GM18907 (cell line): Measurements from ENCODE around the gene LRIT3.

Experiments
- ATAC-seq: cut with Tn5 transposase; IDR thresholded peaks from one replicate; pipeline ENCODE4 v1.9.1; 2021; ENCODE audit warnings: mild to moderate bottlenecking, moderate library complexity; ENCODE audit not compliant: unreplicated experiment

LRIT3 gene

GRCh38 chr4:109847896-109848442 is at the start of gene LRIT3:
Gene LRIT3, plus strand, starts transcription at chr4:109848107. Its CDS starts 95 bp downstream, at chr4:109848202.
- no peak for ATAC-seq

- ATAC-seq = peak; percentile 43
Measured at GRCh38 chr4:109798866-109799265, 49.0 kb upstream of the LRIT3 start.

GRCh38 chr4:109801099-109801789 is 46.7 kb upstream of the LRIT3 start:
- ATAC-seq = no peak

- no peak for ATAC-seq
Measured at GRCh38 chr4:109801895-109802319, 46.0 kb upstream of the LRIT3 start, which contains the start of gene CFI. Gene CFI, minus strand, starts transcription at chr4:109801999. Its CDS starts 28 bp downstream, at chr4:109801971.

- ATAC-seq = peak; percentile 87
Measured at GRCh38 chr4:109803924-109804571, 43.9 kb upstream of the LRIT3 start.

- ATAC-seq = no peak
Measured at GRCh38 chr4:109809655-109810054, 38.3 kb upstream of the LRIT3 start.

GRCh38 chr4:109810552-109811387 is 37.1 kb upstream of the LRIT3 start:
- ATAC-seq = no peak

GRCh38 chr4:109811707-109812106 is 36.2 kb upstream of the LRIT3 start:
- ATAC-seq = no peak

GRCh38 chr4:109815151-109816081 is 32.5 kb upstream of the LRIT3 start, which contains the start of gene GAR1:
Gene GAR1, plus strand, starts transcription at chr4:109815762. Its CDS starts 403 bp downstream, at chr4:109816165.
- ATAC-seq = peak; percentile 99

- ATAC-seq = no peak
Measured at GRCh38 chr4:109816082-109816442, 31.8 kb upstream of the LRIT3 start.

- ATAC-seq = no peak
Measured at GRCh38 chr4:109816894-109817293, 31.0 kb upstream of the LRIT3 start.

GRCh38 chr4:109818268-109818667 is 29.6 kb upstream of the LRIT3 start:
- no peak for ATAC-seq

- no peak for ATAC-seq
Measured at GRCh38 chr4:109820563-109820962, 27.3 kb upstream of the LRIT3 start.

GRCh38 chr4:109821185-109821584 is 26.7 kb upstream of the LRIT3 start:
- no peak for ATAC-seq

GRCh38 chr4:109826719-109827118 is 21.2 kb upstream of the LRIT3 start:
- peak; percentile 78 for ATAC-seq

GRCh38 chr4:109827672-109828071 is 20.2 kb upstream of the LRIT3 start, which contains the start of gene RRH:
Gene RRH, plus strand, starts transcription at chr4:109827972. Its CDS starts 56 bp downstream, at chr4:109828028.
- ATAC-seq = no peak

GRCh38 chr4:109833756-109834155 is 14.2 kb upstream of the LRIT3 start:
- ATAC-seq = no peak

- ATAC-seq = no peak
Measured at GRCh38 chr4:109836985-109837384, 10.9 kb upstream of the LRIT3 start.

GRCh38 chr4:109846395-109847098 is 1.4 kb upstream of the LRIT3 start:
- no peak for ATAC-seq
